Rectal smooth muscle tissue (tissue), 1 donor: ENCODE measurements around the gene RSRC2.
"Not testable (repeated sequence)": the region's sequence is repeated elsewhere in the genome, so short reads cannot be mapped to it uniquely, and the experiment has no call there.

ENCODE experiments used
- H3K27ac ChIP-seq: one replicate; pipeline ENCODE4 v1.7.0; 2013; ENCODE audit warnings: low read depth, low read length, inconsistent platforms
- H3K27me3 ChIP-seq: one replicate; pipeline ENCODE4 v1.7.0; 2013; ENCODE audit warnings: low read length; ENCODE audit not compliant: control insufficient read depth, insufficient read depth
- H3K36me3 ChIP-seq: one replicate; pipeline ENCODE4 v1.7.0; 2013; ENCODE audit warnings: low read length; ENCODE audit not compliant: control insufficient read depth, insufficient read depth
- H3K4me1 ChIP-seq: one replicate; pipeline ENCODE4 v1.7.0; 2013; ENCODE audit warnings: low read length; ENCODE audit not compliant: control insufficient read depth, insufficient read depth
- H3K4me3 ChIP-seq: one replicate; pipeline ENCODE4 v1.7.0; 2013; ENCODE audit warnings: low read length
- H3K9ac ChIP-seq: one replicate; pipeline ENCODE4 v1.7.0; 2013; ENCODE audit warnings: low read length

RSRC2 gene

GRCh38 chr12:122526683-122527477, at the start of gene RSRC2, which contains the start of gene KNTC1:
TSS of gene RSRC2 (minus strand) at chr12:122526936. CDS start at chr12:122526853, 83 bp downstream.
TSS of gene KNTC1 (plus strand) at chr12:122527249. CDS start at chr12:122530064, 2,815 bp downstream.
- Histone ChIP-seq H3K9ac (peak within 1 kb of the TSS; percentile 100), H3K36me3 (peaks cover 2% of the 10 kb centered on the region), H3K27me3 (no peaks in the 10 kb centered on the region), H3K27ac (peak within 1 kb of the TSS; percentile 99), H3K4me3 (peak within 1 kb of the TSS; percentile 98), H3K4me1 (peaks cover 30% of the 10 kb centered on the region)

GRCh38 chr12:122571821-122572220, 45.1 kb upstream of the RSRC2 start:
- Histone ChIP-seq H3K27ac (no peak overlapping the region), H3K9ac (no peak overlapping the region), H3K36me3 (peaks cover 3% of the 10 kb centered on the region), H3K4me1 (no peaks in the 10 kb centered on the region), H3K27me3 (no peaks in the 10 kb centered on the region), H3K4me3 (no peak overlapping the region)

GRCh38 chr12:122570006-122570405, 43.3 kb upstream of the RSRC2 start:
- H3K9ac ChIP-seq, H3K4me3 ChIP-seq, H3K27ac ChIP-seq, H3K36me3 ChIP-seq, H3K4me1 ChIP-seq, H3K27me3 ChIP-seq: not testable (repeated sequence)

GRCh38 chr12:122569288-122569687, 42.6 kb upstream of the RSRC2 start:
- H3K36me3 ChIP-seq, result no peaks in the 10 kb centered on the region
- no peak overlapping the region for H3K9ac ChIP-seq
- no peak overlapping the region for H3K4me3 ChIP-seq
- H3K27ac ChIP-seq, result no peak overlapping the region
- no peaks in the 10 kb centered on the region for H3K27me3 ChIP-seq
- H3K4me1 ChIP-seq, result no peaks in the 10 kb centered on the region

GRCh38 chr12:122566816-122567215, 40.1 kb upstream of the RSRC2 start:
- not testable (repeated sequence) for H3K36me3 ChIP-seq, H3K4me1 ChIP-seq, H3K4me3 ChIP-seq, H3K27me3 ChIP-seq, H3K9ac ChIP-seq, H3K27ac ChIP-seq

- Histone ChIP-seq H3K4me1 (no peaks in the 10 kb centered on the region), H3K27me3 (no peaks in the 10 kb centered on the region), H3K36me3 (no peaks in the 10 kb centered on the region), H3K9ac (no peak overlapping the region), H3K27ac (no peak overlapping the region), H3K4me3 (no peak overlapping the region)
Measured at GRCh38 chr12:122563361-122563760, 36.6 kb upstream of the RSRC2 start.

- Histone ChIP-seq H3K4me1 (no peaks in the 10 kb centered on the region), H3K27me3 (no peaks in the 10 kb centered on the region), H3K27ac (no peak overlapping the region), H3K9ac (no peak overlapping the region), H3K4me3 (no peak overlapping the region), H3K36me3 (no peaks in the 10 kb centered on the region)
Measured at GRCh38 chr12:122560138-122560537, 33.4 kb upstream of the RSRC2 start.

- Histone ChIP-seq H3K36me3 (no peaks in the 10 kb centered on the region), H3K4me3 (no peak overlapping the region), H3K27me3 (no peaks in the 10 kb centered on the region)
Measured at GRCh38 chr12:122558745-122559641, 32.3 kb upstream of the RSRC2 start.

GRCh38 chr12:122547330-122547729, 20.6 kb upstream of the RSRC2 start:
- no peaks in the 10 kb centered on the region for H3K27me3 ChIP-seq
- no peak overlapping the region for H3K4me3 ChIP-seq
- no peak overlapping the region for H3K9ac ChIP-seq
- no peak overlapping the region for H3K27ac ChIP-seq
- H3K4me1 ChIP-seq, result no peaks in the 10 kb centered on the region
- peaks cover 9% of the 10 kb centered on the region for H3K36me3 ChIP-seq

More at GRCh38 chr12:122558745-122559641, 32.3 kb upstream of the RSRC2 start:
- no peaks in the 10 kb centered on the region for H3K4me1 ChIP-seq
- no peak overlapping the region for H3K9ac ChIP-seq
- H3K27ac ChIP-seq, result no peak overlapping the region

- Histone ChIP-seq H3K36me3 (peaks cover 3% of the 10 kb centered on the region), H3K4me3 (no peak overlapping the region), H3K27ac (no peak overlapping the region), H3K9ac (no peak overlapping the region), H3K27me3 (no peaks in the 10 kb centered on the region), H3K4me1 (no peaks in the 10 kb centered on the region)
Measured at GRCh38 chr12:122545855-122546254, 19.1 kb upstream of the RSRC2 start.

GRCh38 chr12:122544537-122544936, 17.8 kb upstream of the RSRC2 start:
- H3K27me3 ChIP-seq, result no peaks in the 10 kb centered on the region
- no peak overlapping the region for H3K4me3 ChIP-seq
- H3K36me3 ChIP-seq, result peaks cover 3% of the 10 kb centered on the region
- no peak overlapping the region for H3K27ac ChIP-seq
- H3K4me1 ChIP-seq, result no peaks in the 10 kb centered on the region
- no peak overlapping the region for H3K9ac ChIP-seq

- H3K9ac ChIP-seq, result no peak overlapping the region
- no peak overlapping the region for H3K4me3 ChIP-seq
- no peaks in the 10 kb centered on the region for H3K4me1 ChIP-seq
- H3K27ac ChIP-seq, result no peak overlapping the region
- H3K36me3 ChIP-seq, result no peaks in the 10 kb centered on the region
- H3K27me3 ChIP-seq, result no peaks in the 10 kb centered on the region
Measured at GRCh38 chr12:122538496-122538895, 11.8 kb upstream of the RSRC2 start.
